HG03066 (cell line): ENCODE data around the gene ADAMTS18.

ENCODE experiments used
- ATAC-seq: cut with Tn5 transposase; IDR thresholded peaks from one replicate; pipeline ENCODE4 v1.9.1; 2021; ENCODE audit warnings: low read depth; ENCODE audit not compliant: unreplicated experiment

The ADAMTS18 gene

GRCh38 chr16:77236063-77236511, 198.7 kb downstream of the ADAMTS18 start:
- peak; percentile 98 for ATAC-seq

- no peak for ATAC-seq
Observed at GRCh38 chr16:77234611-77235010, 200.2 kb downstream of the ADAMTS18 start.

- ATAC-seq: no peak
Observed at GRCh38 chr16:77233799-77234519, 200.9 kb downstream of the ADAMTS18 start.
